Neural cell (in vitro differentiated cells): ENCODE results near the gene SLC35G1. TPM values are rescaled to one million over a fixed set of nuclear protein-coding genes. Genes with fewer than 3 reads are reported as not detected.

ENCODE experiments used
- H2AFZ ChIP-seq: fragments of 200-600, 300-800 bp; sonication (generic), shearing (Covaris generic); 2 replicates; pipeline ENCODE4 v1.6.0; 2014; ENCODE audit warnings: low read depth, mild to moderate bottlenecking, antibody characterized with exemption, low read length, moderate library complexity
- H3F3A ChIP-seq: fragments of 200-600 bp; shearing (Covaris generic); 2 replicates; pipeline ENCODE4 v1.6.1; 2016; ENCODE audit warnings: mild to moderate bottlenecking, moderate library complexity, mixed read lengths, antibody characterized with exemption, low read length; ENCODE audit not compliant: insufficient read depth, poor library complexity, severe bottlenecking
- H3K27ac ChIP-seq: fragments of 200-600, 300-800 bp; sonication (generic), shearing (Covaris generic); 2 replicates; pipeline ENCODE4 v1.5.1; 2014; ENCODE audit warnings: mild to moderate bottlenecking, low read length, moderate library complexity
- H3K27me3 ChIP-seq: fragments of 300-800, 200-600 bp; sonication (generic), shearing (Covaris generic); 2 replicates; pipeline ENCODE4 v1.6.0; 2014; ENCODE audit warnings: mild to moderate bottlenecking, low read depth, low read length, moderate library complexity; ENCODE audit not compliant: insufficient read depth
- H3K36me3 ChIP-seq: fragments of 300-800, 200-600 bp; sonication (generic), shearing (Covaris generic); 2 replicates; pipeline ENCODE4 v1.5.1; 2014; ENCODE audit warnings: mild to moderate bottlenecking, antibody characterized with exemption, low read length, moderate library complexity; ENCODE audit not compliant: insufficient read depth
- H3K4me2 ChIP-seq: fragments of 300-800, 200-600 bp; sonication (generic), shearing (Covaris generic); 2 replicates; pipeline ENCODE4 v1.6.0; 2014; ENCODE audit warnings: mild to moderate bottlenecking, low read length
- H3K4me3 ChIP-seq: fragments of 300-800, 200-600 bp; sonication (generic), shearing (Covaris generic); 2 replicates; pipeline ENCODE4 v1.5.1; 2014; ENCODE audit warnings: mild to moderate bottlenecking, low read length, moderate library complexity
- H3K79me2 ChIP-seq: fragments of 200-600 bp; shearing (Covaris generic); replicated peaks from 2 replicates; pipeline ENCODE4 v1.6.0; 2014; ENCODE audit warnings: mild to moderate bottlenecking, low read length, moderate library complexity; ENCODE audit not compliant: insufficient read depth
- H3K9ac ChIP-seq: fragments of 300-800, 200-600 bp; sonication (generic), shearing (Covaris generic); 2 replicates; pipeline ENCODE4 v1.6.1; 2016; ENCODE audit warnings: mild to moderate bottlenecking, low read length, mixed read lengths
- H3K9me2 ChIP-seq: fragments of 200-600 bp; shearing (Covaris generic); 2 replicates; pipeline ENCODE4 v1.6.1; 2016; ENCODE audit warnings: mild to moderate bottlenecking, low read length, mixed read lengths; ENCODE audit not compliant: insufficient read depth
- H3K9me3 ChIP-seq: fragments of 200-600, 300-800 bp; sonication (generic), shearing (Covaris generic); 2 replicates; pipeline ENCODE4 v1.6.1; 2016; ENCODE audit warnings: mild to moderate bottlenecking, mixed run types, low read length, moderate library complexity, mixed read lengths
- H4K20me1 ChIP-seq: fragments of 200-600 bp; shearing (Covaris generic); 2 replicates; pipeline ENCODE4 v1.6.1; 2016; ENCODE audit warnings: mild to moderate bottlenecking, mixed run types; ENCODE audit not compliant: insufficient read depth
- CTCF ChIP-seq: fragments of 450-650 bp; IDR thresholded peaks from 2 replicates; pipeline ENCODE4 v1.5.1; 2014; ENCODE audit warnings: antibody characterized with exemption, mild to moderate bottlenecking, moderate library complexity; ENCODE audit not compliant: poor library complexity, severe bottlenecking
- EP300 ChIP-seq: fragments of 450-650 bp; conservative IDR thresholded peaks from 2 replicates; pipeline ENCODE4 v1.6.1; 2014; ENCODE audit warnings: antibody characterized with exemption, mild to moderate bottlenecking, moderate library complexity; ENCODE audit not compliant: poor library complexity, severe bottlenecking
- EZH2 ChIP-seq: fragments of 200-600, 300-800 bp; shearing (Covaris generic), sonication (generic); IDR thresholded peaks from 2 replicates; pipeline ENCODE4 v1.6.1; 2014; ENCODE audit warnings: antibody characterized with exemption, low read length, borderline replicate concordance, mild to moderate bottlenecking; ENCODE audit not compliant: insufficient read depth, poor library complexity, severe bottlenecking
- MXI1 ChIP-seq: fragments of 450-650 bp; conservative IDR thresholded peaks from 2 replicates; pipeline ENCODE4 v1.6.1; 2014; ENCODE audit warnings: antibody characterized with exemption, mild to moderate bottlenecking; ENCODE audit not compliant: poor library complexity, severe bottlenecking
- POLR2AphosphoS5 ChIP-seq: IDR thresholded peaks from 2 replicates; pipeline ENCODE4 v1.6.1; 2012
- RAD21 ChIP-seq: fragments of 450-650 bp; conservative IDR thresholded peaks from 2 replicates; pipeline ENCODE4 v1.6.1; 2014; ENCODE audit warnings: antibody characterized with exemption, mild to moderate bottlenecking, moderate library complexity
- REST ChIP-seq: IDR thresholded peaks from 2 replicates; pipeline ENCODE4 v1.6.1; 2012; ENCODE audit warnings: borderline replicate concordance
- SMC3 ChIP-seq: fragments of 450-650 bp; conservative IDR thresholded peaks from 2 replicates; pipeline ENCODE4 v1.6.1; 2014; ENCODE audit warnings: antibody characterized with exemption, mild to moderate bottlenecking, moderate library complexity; ENCODE audit not compliant: poor library complexity
- TAF1 ChIP-seq: IDR thresholded peaks from 2 replicates; pipeline ENCODE4 v1.6.1; 2012; ENCODE audit warnings: low read depth
- polyA plus RNA-seq: library from polyadenylated mRNA; depleted of rRNA; stranded (reverse); fragments of >200 nt; gene quantifications from 2 replicates; pipeline ENCODE4 v1.2.3, GENCODE V29; 2014

The SLC35G1 gene
- polyA plus RNA-seq, 1 donor from 2014 or later: 3.3 TPM

GRCh38 chr10:93926613-93927012 lies 32.8 kb downstream of the SLC35G1 start:
- no peak overlapping the region for H3K27ac ChIP-seq
- H3K4me2 ChIP-seq: no peak overlapping the region
- H3K9me3 ChIP-seq: no peaks in the 10 kb centered on the region
- no peaks in the 10 kb centered on the region for H3F3A ChIP-seq
- TF ChIP-seq REST (no peak), TAF1 (no peak), CTCF (no peak), POLR2AphosphoS5 (no peak), SMC3 (no peak), EP300 (no peak), MXI1 (no peak), EZH2 (no peak), RAD21 (no peak)
- H4K20me1 ChIP-seq: no peaks in the 10 kb centered on the region
- H3K36me3 ChIP-seq: no peaks in the 10 kb centered on the region
- no peaks in the 10 kb centered on the region for H3K79me2 ChIP-seq
- H3K4me3 ChIP-seq: no peak overlapping the region
- H3K27me3 ChIP-seq: no peaks in the 10 kb centered on the region
- no peak overlapping the region for H2AFZ ChIP-seq
- no peaks in the 10 kb centered on the region for H3K9me2 ChIP-seq
- H3K9ac ChIP-seq: no peak overlapping the region

- Histone ChIP-seq H3K9ac (no peak overlapping the region), H2AFZ (no peak overlapping the region)
These were observed 44.4 kb downstream of the SLC35G1 start for GRCh38 chr10:93938140-93938539.

More at GRCh38 chr10:93938140-93938539, 44.4 kb downstream of the SLC35G1 start:
- Histone ChIP-seq H3K4me3 (no peak overlapping the region), H3K36me3 (no peaks in the 10 kb centered on the region), H3K9me2 (no peaks in the 10 kb centered on the region), H3F3A (no peaks in the 10 kb centered on the region), H3K79me2 (no peaks in the 10 kb centered on the region), H3K27me3 (no peaks in the 10 kb centered on the region), H3K27ac (no peak overlapping the region), H3K9me3 (no peaks in the 10 kb centered on the region), H4K20me1 (no peaks in the 10 kb centered on the region), H3K4me2 (no peak overlapping the region)
- no peak for TF ChIP-seq TAF1
- TF ChIP-seq RAD21: no peak
- TF ChIP-seq CTCF: no peak
- TF ChIP-seq EZH2: no peak
- TF ChIP-seq MXI1: no peak
- TF ChIP-seq REST: no peak
- TF ChIP-seq POLR2AphosphoS5: no peak
- no peak for TF ChIP-seq SMC3
- no peak for TF ChIP-seq EP300
